OCI-LY3 (cell line): ENCODE measurements around the gene BTBD9.

Source experiments
- H2AFZ ChIP-seq: fragments of 200-600, 300-600 bp; shearing (Covaris generic); 2 replicates; pipeline ENCODE4 v1.6.0; 2014; ENCODE audit warnings: antibody characterized with exemption, low read depth, low read length
- H3K27ac ChIP-seq: fragments of 200-600, 300-600 bp; sonication (generic); 2 replicates; pipeline ENCODE4 v1.5.1; 2014; ENCODE audit warnings: mild to moderate bottlenecking, low read length, moderate library complexity, mixed read lengths
- H3K27me3 ChIP-seq: fragments of 200-600, 300-600 bp; sonication (generic); 2 replicates; pipeline ENCODE4 v1.6.1; 2014; ENCODE audit warnings: low read depth, low read length, mixed read lengths
- H3K36me3 ChIP-seq: fragments of 200-600, 300-600 bp; sonication (generic); replicated peaks from 2 replicates; pipeline ENCODE3; 2014; ENCODE audit warnings: low read depth, low read length, mixed read lengths
- H3K4me1 ChIP-seq: fragments of 300-600, 200-600 bp; sonication (generic); 2 replicates; pipeline ENCODE4 v1.6.1; 2014; ENCODE audit warnings: low read length, mixed read lengths
- H3K4me2 ChIP-seq: fragments of 200-600, 300-600 bp; sonication (generic); 2 replicates; pipeline ENCODE4 v1.6.1; 2014; ENCODE audit warnings: low read length, mixed read lengths
- H3K4me3 ChIP-seq: fragments of 300-600, 200-600 bp; sonication (generic); 2 replicates; pipeline ENCODE4 v1.5.1; 2014; ENCODE audit warnings: antibody characterized with exemption, mild to moderate bottlenecking, low read length, moderate library complexity
- H3K79me2 ChIP-seq: fragments of 300-600, 200-600 bp; shearing (Covaris generic); 2 replicates; pipeline ENCODE4 v1.6.1; 2014; ENCODE audit warnings: mild to moderate bottlenecking, low read length, mixed read lengths
- H3K9ac ChIP-seq: fragments of 300-600, 200-600 bp; shearing (Covaris generic); 2 replicates; pipeline ENCODE4 v1.6.0; 2014; ENCODE audit warnings: mild to moderate bottlenecking, low read length, moderate library complexity
- H3K9me3 ChIP-seq: fragments of 200-600, 300-600 bp; shearing (Covaris generic); 2 replicates; pipeline ENCODE4 v1.6.1; 2014; ENCODE audit warnings: low read length, mixed read lengths; ENCODE audit not compliant: insufficient read depth
- H4K20me1 ChIP-seq: fragments of 200-600, 300-600 bp; sonication (generic); 2 replicates; pipeline ENCODE4 v1.6.1; 2016; ENCODE audit warnings: low read length, mixed read lengths; ENCODE audit not compliant: insufficient read depth
- EZH2phosphoT487 ChIP-seq: fragments of 200-600 bp; shearing (Covaris generic); IDR thresholded peaks from 2 replicates; pipeline ENCODE4 v1.6.1; 2018; ENCODE audit warnings: antibody characterized with exemption, mixed run types, low read depth
- TF ChIP-seq, protein P1 (sequence below): fragments of 200-600, 300-600 bp; sonication (generic); IDR thresholded peaks from 2 replicates; pipeline ENCODE4 v1.5.1; 2014; ENCODE audit warnings: antibody characterized with exemption, low read length, low read depth

Gene BTBD9

DNA sequence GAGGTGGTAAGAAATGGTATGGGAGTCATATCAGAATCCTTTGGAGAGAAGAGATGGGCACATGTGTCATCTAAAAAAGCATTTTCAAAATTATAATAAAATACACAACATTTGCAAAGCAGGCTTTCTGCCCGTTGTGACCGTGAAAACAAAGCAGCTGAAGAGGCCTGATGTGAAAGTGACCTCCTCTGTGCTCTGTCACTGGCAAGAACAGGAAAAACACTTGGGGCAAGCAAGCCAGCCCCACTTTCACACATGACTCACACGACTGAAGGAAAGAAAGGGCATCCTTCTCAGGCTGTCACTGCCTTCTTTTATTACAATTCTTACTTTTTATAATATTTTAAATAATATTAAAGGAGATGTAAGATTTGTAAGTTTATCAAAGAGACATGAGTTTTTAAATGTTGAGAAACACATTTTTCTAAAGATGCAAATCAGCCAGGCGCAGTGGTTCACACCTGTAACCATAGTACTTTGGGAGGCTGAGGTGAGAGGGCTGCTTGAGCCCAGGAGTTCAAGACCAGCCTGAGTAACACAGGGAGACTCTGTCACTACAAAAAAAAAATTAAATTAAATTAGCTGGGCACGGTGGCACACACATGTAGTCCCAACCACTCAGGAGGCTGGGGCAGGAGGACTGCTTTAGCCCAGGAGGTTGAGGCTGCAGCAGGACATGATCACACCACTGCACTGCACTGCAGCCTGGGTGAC, 143.7 kb downstream of the BTBD9 start:
- TF ChIP-seq, protein P1, sequence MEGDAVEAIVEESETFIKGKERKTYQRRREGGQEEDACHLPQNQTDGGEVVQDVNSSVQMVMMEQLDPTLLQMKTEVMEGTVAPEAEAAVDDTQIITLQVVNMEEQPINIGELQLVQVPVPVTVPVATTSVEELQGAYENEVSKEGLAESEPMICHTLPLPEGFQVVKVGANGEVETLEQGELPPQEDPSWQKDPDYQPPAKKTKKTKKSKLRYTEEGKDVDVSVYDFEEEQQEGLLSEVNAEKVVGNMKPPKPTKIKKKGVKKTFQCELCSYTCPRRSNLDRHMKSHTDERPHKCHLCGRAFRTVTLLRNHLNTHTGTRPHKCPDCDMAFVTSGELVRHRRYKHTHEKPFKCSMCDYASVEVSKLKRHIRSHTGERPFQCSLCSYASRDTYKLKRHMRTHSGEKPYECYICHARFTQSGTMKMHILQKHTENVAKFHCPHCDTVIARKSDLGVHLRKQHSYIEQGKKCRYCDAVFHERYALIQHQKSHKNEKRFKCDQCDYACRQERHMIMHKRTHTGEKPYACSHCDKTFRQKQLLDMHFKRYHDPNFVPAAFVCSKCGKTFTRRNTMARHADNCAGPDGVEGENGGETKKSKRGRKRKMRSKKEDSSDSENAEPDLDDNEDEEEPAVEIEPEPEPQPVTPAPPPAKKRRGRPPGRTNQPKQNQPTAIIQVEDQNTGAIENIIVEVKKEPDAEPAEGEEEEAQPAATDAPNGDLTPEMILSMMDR = no peak
- no peak for TF ChIP-seq EZH2phosphoT487

DNA sequence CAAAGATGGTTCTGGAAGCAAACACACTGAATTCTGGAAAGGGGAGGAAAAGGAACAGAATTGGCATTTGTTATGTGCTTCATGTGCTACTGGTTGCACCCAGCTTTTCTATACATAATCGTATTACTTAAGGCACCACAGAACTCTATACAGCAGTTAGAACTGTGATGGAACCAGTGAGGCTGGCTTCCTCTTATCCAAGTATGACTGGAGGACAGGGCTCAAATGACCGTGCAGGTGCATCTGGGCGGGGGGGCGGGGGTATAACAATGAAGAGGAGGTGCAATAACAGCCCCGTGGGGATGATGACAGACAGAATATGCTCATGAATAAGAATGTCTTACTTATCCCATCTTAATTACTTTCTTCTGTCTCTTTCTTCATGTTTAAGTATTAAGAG, 144.2 kb downstream of the BTBD9 start:
- Histone ChIP-seq H3K79me2 (no peaks in the 10 kb centered on the region), H3K4me3 (no peak overlapping the region), H4K20me1 (no peaks in the 10 kb centered on the region), H3K9ac (no peak overlapping the region), H2AFZ (no peak overlapping the region), H3K9me3 (no peaks in the 10 kb centered on the region), H3K27me3 (no peaks in the 10 kb centered on the region), H3K36me3 (no peaks in the 10 kb centered on the region), H3K4me1 (peaks cover 31% of the 10 kb centered on the region), H3K27ac (no peak overlapping the region), H3K4me2 (peak overlapping the region; percentile 20)
- TF ChIP-seq, protein P1 = no peak
- no peak for TF ChIP-seq EZH2phosphoT487

More for the DNA sequence above, 143.7 kb downstream of the BTBD9 start:
- Histone ChIP-seq H3K27ac (no peak overlapping the region), H3K79me2 (no peaks in the 10 kb centered on the region), H4K20me1 (no peaks in the 10 kb centered on the region), H3K27me3 (no peaks in the 10 kb centered on the region), H3K9me3 (no peaks in the 10 kb centered on the region), H3K36me3 (no peaks in the 10 kb centered on the region), H2AFZ (no peak overlapping the region), H3K4me1 (peaks cover 31% of the 10 kb centered on the region), H3K4me3 (no peak overlapping the region), H3K4me2 (peak overlapping the region; percentile 20), H3K9ac (no peak overlapping the region)

DNA sequence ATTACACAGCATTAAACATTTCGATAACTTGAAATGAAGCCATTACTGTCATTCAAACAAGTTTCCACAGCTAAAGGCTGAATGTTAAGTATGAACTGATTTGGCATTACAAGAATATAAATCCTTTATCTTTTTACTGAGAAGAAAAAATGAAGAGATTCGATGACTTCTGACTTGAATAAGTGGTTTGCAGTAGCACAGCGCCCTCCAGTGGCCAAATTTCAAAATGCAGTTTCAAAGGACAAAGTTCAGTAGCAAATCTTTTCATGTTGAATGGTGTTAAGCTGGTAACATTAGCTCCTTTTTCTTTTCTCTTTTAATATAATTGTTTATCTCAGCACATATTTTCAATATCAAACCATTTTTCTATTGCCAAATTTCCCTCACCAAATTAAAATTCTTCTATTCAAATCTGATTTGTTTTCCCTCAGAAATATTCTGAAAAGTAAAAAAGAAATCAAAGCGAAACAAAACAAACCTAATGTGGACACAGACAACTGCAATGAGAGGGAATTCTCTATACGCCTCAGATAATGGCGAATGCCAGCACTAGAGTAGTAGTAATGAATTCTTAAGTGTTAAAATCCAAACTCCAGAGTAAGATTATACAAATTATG, 145.7 kb downstream of the BTBD9 start:
- peaks cover 31% of the 10 kb centered on the region for H3K4me1 ChIP-seq
- no peaks in the 10 kb centered on the region for H3K36me3 ChIP-seq
- H3K27me3 ChIP-seq = no peaks in the 10 kb centered on the region
- H3K4me2 ChIP-seq = peak overlapping the region; percentile 45
- H3K79me2 ChIP-seq = no peaks in the 10 kb centered on the region
- H3K9ac ChIP-seq = 0 out of 2 replicates have a peak overlapping the region, but pooled peaks have one; percentile 7
- peak overlapping the region; percentile 67; the same call in 1 of the 2 replicates for H2AFZ ChIP-seq
- TF ChIP-seq EZH2phosphoT487 = no peak
- TF ChIP-seq, protein P1 = peak; percentile 98
- H4K20me1 ChIP-seq = no peaks in the 10 kb centered on the region
- H3K27ac ChIP-seq = no peak overlapping the region
- no peaks in the 10 kb centered on the region for H3K9me3 ChIP-seq
- H3K4me3 ChIP-seq = peak overlapping the region; percentile 6; the same call in 1 of the 2 replicates

DNA sequence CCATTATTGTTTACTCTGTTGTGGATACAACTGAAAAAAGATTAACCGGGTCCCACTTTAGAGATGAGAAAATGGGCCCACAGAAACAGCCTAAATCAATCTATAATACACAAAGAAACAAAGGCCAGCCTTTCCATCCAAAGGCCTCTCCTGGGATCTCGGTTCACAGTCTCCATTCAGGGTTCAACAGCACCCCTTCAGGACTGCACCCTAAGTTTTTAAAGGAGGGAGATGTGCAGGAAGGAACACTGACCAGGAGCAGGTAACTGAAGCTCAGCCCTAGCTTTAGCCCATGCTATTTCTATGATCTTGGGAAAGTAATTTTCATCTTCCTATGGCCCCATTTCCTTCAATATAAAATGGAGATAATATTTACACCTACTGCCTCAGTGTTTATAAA, 147.7 kb downstream of the BTBD9 start:
- no peak overlapping the region for H2AFZ ChIP-seq
- H3K4me2 ChIP-seq = no peak overlapping the region
- no peak overlapping the region for H3K4me3 ChIP-seq
- H3K27me3 ChIP-seq = no peaks in the 10 kb centered on the region
- H3K27ac ChIP-seq = no peak overlapping the region
- TF ChIP-seq EZH2phosphoT487 = no peak
- TF ChIP-seq, protein P1 = no peak
- no peaks in the 10 kb centered on the region for H3K36me3 ChIP-seq
- no peaks in the 10 kb centered on the region for H3K9me3 ChIP-seq
- H3K4me1 ChIP-seq = peaks cover 36% of the 10 kb centered on the region
- H4K20me1 ChIP-seq = no peaks in the 10 kb centered on the region
- H3K9ac ChIP-seq = no peak overlapping the region
- H3K79me2 ChIP-seq = no peaks in the 10 kb centered on the region
